Measurements from ENCODE around the gene PRDM16. TPM values are rescaled to one million over a fixed set of nuclear protein-coding genes. Genes with fewer than 3 reads are reported as not detected.

Gene PRDM16
- total and polyA plus RNA-seq, 2 of the 13 experiments (the other 11 are each of a cell fraction or from before 2014, with no cell fraction given), result 0.15 to 0.81 TPM

GRCh38 chr1:3292051-3292722, 223.2 kb downstream of the PRDM16 start (continued):
- no peak for TF ChIP-seq CERS6 (CRISPR knock-in tag; IDR thresholded peaks at IDR 0.05)
- no peak for TF ChIP-seq ZNF367 (CRISPR knock-in tag; IDR thresholded peaks at IDR 0.05; ENCODE audit: borderline replicate concordance)
- TF ChIP-seq ZFAT (CRISPR knock-in tag; conservative IDR thresholded peaks at IDR 0.05), result no peak
- TF ChIP-seq SP1 (IDR thresholded peaks at IDR 0.05), result no peak
- TF ChIP-seq SP1 (CRISPR knock-in tag; IDR thresholded peaks at IDR 0.05), result no peak
- TF ChIP-seq, protein P1, sequence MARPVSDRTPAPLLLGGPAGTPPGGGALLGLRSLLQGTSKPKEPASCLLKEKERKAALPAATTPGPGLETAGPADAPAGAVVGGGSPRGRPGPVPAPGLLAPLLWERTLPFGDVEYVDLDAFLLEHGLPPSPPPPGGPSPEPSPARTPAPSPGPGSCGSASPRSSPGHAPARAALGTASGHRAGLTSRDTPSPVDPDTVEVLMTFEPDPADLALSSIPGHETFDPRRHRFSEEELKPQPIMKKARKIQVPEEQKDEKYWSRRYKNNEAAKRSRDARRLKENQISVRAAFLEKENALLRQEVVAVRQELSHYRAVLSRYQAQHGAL (CRISPR knock-in tag; IDR thresholded peaks at IDR 0.05; ENCODE audit: not compliant biosample characterization), result no peak
- 0 out of 2 replicates have a peak, but pooled peaks have one; percentile 49 for TF ChIP-seq ZNF530 (CRISPR knock-in tag; IDR thresholded peaks at IDR 0.05; ENCODE audit: low read depth)
- TF ChIP-seq EED (CRISPR knock-in tag; IDR thresholded peaks at IDR 0.05), result no peak
- TF ChIP-seq HDAC6 (IDR thresholded peaks at IDR 0.05; ENCODE audit: low read depth, low read length), result no peak
- no peak; the same call in 1 of the 2 replicates for TF ChIP-seq ZNF331 (CRISPR knock-in tag; IDR thresholded peaks at IDR 0.05)
- TF ChIP-seq ZNF232 (CRISPR knock-in tag; IDR thresholded peaks at IDR 0.05; ENCODE audit: borderline replicate concordance), result no peak
- TF ChIP-seq MAFG (CRISPR knock-in tag; IDR thresholded peaks at IDR 0.05), result no peak
- TF ChIP-seq, protein P2, sequence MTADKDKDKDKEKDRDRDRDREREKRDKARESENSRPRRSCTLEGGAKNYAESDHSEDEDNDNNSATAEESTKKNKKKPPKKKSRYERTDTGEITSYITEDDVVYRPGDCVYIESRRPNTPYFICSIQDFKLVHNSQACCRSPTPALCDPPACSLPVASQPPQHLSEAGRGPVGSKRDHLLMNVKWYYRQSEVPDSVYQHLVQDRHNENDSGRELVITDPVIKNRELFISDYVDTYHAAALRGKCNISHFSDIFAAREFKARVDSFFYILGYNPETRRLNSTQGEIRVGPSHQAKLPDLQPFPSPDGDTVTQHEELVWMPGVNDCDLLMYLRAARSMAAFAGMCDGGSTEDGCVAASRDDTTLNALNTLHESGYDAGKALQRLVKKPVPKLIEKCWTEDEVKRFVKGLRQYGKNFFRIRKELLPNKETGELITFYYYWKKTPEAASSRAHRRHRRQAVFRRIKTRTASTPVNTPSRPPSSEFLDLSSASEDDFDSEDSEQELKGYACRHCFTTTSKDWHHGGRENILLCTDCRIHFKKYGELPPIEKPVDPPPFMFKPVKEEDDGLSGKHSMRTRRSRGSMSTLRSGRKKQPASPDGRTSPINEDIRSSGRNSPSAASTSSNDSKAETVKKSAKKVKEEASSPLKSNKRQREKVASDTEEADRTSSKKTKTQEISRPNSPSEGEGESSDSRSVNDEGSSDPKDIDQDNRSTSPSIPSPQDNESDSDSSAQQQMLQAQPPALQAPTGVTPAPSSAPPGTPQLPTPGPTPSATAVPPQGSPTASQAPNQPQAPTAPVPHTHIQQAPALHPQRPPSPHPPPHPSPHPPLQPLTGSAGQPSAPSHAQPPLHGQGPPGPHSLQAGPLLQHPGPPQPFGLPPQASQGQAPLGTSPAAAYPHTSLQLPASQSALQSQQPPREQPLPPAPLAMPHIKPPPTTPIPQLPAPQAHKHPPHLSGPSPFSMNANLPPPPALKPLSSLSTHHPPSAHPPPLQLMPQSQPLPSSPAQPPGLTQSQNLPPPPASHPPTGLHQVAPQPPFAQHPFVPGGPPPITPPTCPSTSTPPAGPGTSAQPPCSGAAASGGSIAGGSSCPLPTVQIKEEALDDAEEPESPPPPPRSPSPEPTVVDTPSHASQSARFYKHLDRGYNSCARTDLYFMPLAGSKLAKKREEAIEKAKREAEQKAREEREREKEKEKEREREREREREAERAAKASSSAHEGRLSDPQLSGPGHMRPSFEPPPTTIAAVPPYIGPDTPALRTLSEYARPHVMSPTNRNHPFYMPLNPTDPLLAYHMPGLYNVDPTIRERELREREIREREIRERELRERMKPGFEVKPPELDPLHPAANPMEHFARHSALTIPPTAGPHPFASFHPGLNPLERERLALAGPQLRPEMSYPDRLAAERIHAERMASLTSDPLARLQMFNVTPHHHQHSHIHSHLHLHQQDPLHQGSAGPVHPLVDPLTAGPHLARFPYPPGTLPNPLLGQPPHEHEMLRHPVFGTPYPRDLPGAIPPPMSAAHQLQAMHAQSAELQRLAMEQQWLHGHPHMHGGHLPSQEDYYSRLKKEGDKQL (CRISPR knock-in tag; IDR thresholded peaks at IDR 0.05; ENCODE audit: low read depth), result no peak
- no peak for TF ChIP-seq JDP2 (CRISPR knock-in tag; IDR thresholded peaks at IDR 0.05; ENCODE audit: borderline replicate concordance)
- no peak for TF ChIP-seq ZNF879 (CRISPR knock-in tag; IDR thresholded peaks at IDR 0.05)
- TF ChIP-seq ZNF414 (CRISPR knock-in tag; IDR thresholded peaks at IDR 0.05), result no peak
- no peak for TF ChIP-seq BRCA1 (CRISPR knock-in tag; IDR thresholded peaks at IDR 0.05)
- TF ChIP-seq SP5 (CRISPR knock-in tag; IDR thresholded peaks at IDR 0.05; ENCODE audit: borderline replicate concordance, low read depth), result no peak
- TF ChIP-seq U2AF1 (optimal IDR thresholded peaks at IDR 0.05; ENCODE audit: low read depth, low read length), result peak; percentile 31
- no peak for TF ChIP-seq CCAR2 (optimal IDR thresholded peaks at IDR 0.05; ENCODE audit: low read depth, low read length)
